HUES48 (cell line): ENCODE measurements around the gene DAP.
"Not testable (repeated sequence)": the region's sequence is repeated elsewhere in the genome, so short reads cannot be mapped to it uniquely, and the experiment has no call there.

Experiments
- H3K27ac ChIP-seq: one replicate; pipeline ENCODE4 v1.7.0; 2013; ENCODE audit warnings: low read depth, low read length, inconsistent platforms
- H3K27me3 ChIP-seq: 2 replicates; pipeline ENCODE4 v1.6.1; 2013; ENCODE audit warnings: mild to moderate bottlenecking, low read length; ENCODE audit not compliant: control insufficient read depth, insufficient read depth
- H3K36me3 ChIP-seq: 2 replicates; pipeline ENCODE4 v1.6.1; 2013; ENCODE audit warnings: low read length; ENCODE audit not compliant: control insufficient read depth, insufficient read depth
- H3K4me1 ChIP-seq: 2 replicates; pipeline ENCODE4 v1.6.1; 2013; ENCODE audit warnings: mild to moderate bottlenecking, low read length; ENCODE audit not compliant: control insufficient read depth, insufficient read depth
- H3K4me3 ChIP-seq: 2 replicates; pipeline ENCODE4 v1.5.1; 2013; ENCODE audit warnings: mild to moderate bottlenecking, low read depth, low read length
- H3K9ac ChIP-seq: 2 replicates; pipeline ENCODE4 v1.6.1; 2013; ENCODE audit warnings: mild to moderate bottlenecking, low read depth, low read length, moderate library complexity
- H3K9me3 ChIP-seq: 2 replicates; pipeline ENCODE4 v1.6.1; 2013; ENCODE audit warnings: low read length; ENCODE audit not compliant: control insufficient read depth, insufficient read depth

Gene DAP

DNA sequence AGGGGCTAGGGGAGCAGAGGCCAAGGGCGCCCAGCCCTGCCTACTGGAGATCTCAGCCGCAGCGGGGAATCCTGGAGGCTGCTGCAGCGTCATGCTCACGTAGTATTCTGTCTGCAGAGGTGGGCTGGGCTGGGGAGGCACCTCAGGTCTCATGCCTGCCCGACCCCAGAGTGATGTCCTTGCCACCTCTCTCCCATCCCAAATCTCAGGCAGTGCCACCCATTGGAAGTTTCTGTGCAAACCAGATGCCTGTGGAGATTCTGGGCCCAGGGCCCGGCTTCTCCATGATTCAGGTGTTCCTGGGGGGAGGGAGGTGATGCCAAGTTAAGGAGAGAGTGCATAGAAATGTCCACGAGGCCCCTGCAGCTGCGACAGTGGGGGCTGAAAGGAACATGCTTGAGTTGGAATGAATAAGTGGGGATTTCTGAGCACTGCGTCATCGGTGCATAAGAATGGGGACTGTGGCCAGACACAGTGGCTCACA is 125.1 kb downstream of the DAP start:
- Histone ChIP-seq H3K27ac (peak overlapping the region; percentile 77), H3K9ac (no peak overlapping the region), H3K36me3 (no peaks in the 10 kb centered on the region), H3K9me3 (no peaks in the 10 kb centered on the region), H3K27me3 (no peaks in the 10 kb centered on the region), H3K4me1 (peaks cover 41% of the 10 kb centered on the region), H3K4me3 (no peak overlapping the region)

DNA sequence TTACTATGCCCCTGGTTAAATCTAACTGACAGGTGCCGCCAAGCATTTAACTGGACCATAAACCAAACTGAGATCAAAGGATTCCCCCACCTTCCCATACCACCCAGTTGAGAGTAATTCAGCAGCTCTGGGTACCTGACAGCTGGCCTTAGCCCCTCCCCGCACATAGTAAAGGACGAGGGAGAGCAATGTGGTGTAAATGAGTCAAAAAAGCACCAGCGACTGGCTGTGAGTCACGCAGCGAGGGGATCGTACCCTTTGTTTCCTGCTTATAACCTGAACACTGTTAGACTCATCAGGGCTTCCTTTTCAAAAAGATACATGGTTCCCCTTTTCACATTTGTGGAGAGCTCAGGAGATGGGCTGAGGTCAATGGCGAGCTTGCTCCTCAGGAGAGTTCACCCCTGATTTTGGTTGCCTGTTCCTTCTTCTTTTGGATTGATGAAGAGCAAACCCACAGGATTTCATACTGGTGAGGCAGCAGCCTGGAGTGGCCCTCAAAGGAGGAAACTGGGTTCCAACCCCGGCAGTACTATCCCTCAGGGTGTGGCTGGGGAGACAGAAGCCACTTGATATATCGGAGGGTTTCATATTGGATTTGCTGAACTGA is 125.7 kb downstream of the DAP start:
- Histone ChIP-seq H3K36me3 (no peaks in the 10 kb centered on the region), H3K9me3 (no peaks in the 10 kb centered on the region), H3K4me3 (no peak overlapping the region), H3K27ac (peak overlapping the region; percentile 77), H3K9ac (no peak overlapping the region), H3K4me1 (peaks cover 41% of the 10 kb centered on the region), H3K27me3 (no peaks in the 10 kb centered on the region)

GRCh38 chr5:10634562-10634961 is 126.5 kb downstream of the DAP start:
- H3K4me1 ChIP-seq: peaks cover 41% of the 10 kb centered on the region
- no peaks in the 10 kb centered on the region for H3K27me3 ChIP-seq
- no peak overlapping the region for H3K27ac ChIP-seq
- H3K4me3 ChIP-seq: no peak overlapping the region
- H3K9me3 ChIP-seq: no peaks in the 10 kb centered on the region
- no peaks in the 10 kb centered on the region for H3K36me3 ChIP-seq
- H3K9ac ChIP-seq: no peak overlapping the region

DNA sequence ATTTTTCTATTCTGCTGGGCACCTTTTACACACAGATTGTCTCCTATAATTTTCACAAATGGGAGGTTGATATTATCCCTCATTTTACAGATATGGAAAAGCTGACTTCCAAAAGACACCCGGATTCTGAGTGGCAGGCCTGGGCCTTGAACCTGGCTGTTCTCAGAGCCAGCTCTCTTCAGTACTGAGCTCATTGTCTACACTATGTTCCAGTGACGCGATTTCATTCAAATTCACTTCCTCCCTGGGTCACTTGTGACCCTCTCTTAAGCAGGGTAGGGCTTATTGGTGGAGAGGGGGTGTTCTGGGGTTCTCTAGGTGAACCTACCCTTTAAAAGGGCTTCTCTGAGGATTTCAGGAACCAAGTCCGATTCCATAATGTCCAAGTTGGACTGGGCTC is 127.0 kb downstream of the DAP start:
- Histone ChIP-seq H3K4me3 (no peak overlapping the region), H3K27ac (no peak overlapping the region), H3K9me3 (no peaks in the 10 kb centered on the region), H3K36me3 (no peaks in the 10 kb centered on the region), H3K27me3 (no peaks in the 10 kb centered on the region), H3K9ac (no peak overlapping the region), H3K4me1 (peaks cover 41% of the 10 kb centered on the region)

DNA sequence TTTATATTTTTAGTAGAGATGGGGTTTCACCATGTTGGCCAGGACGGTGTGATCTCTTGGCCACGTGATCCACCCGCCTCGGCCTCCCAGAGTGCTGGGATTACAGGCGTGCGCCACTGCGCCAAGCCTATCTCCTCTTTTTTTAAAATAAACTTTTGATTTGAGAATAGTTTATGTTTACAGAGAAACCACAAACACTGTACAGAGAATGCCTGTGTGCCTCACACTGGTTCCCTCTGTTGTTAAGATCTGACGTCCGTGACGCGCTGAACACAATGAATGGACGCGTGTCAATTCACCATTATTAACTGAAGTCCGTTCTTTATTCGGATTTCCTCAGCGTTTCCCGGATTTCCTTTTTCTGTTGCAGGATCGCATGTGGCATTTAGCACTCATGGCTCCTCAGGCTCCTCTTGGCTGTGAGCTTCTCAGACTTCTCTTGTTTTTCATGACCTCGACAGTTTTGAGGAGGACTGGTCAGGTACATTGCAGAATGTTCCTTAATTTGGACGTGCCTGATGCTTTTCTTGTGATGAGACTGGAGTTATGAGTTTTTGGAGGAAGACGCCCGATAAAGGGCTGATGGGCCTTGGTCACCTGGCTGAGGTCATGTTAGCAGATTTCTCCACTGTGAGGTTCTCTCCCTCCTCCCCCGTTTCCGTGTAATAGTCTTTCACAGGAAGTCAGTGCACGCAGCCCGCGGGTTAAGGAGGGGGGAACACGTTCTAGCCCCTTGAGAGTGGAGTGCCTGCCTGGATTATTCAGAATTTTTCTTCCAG is 127.6 kb downstream of the DAP start:
- no peaks in the 10 kb centered on the region for H3K36me3 ChIP-seq
- H3K9me3 ChIP-seq: no peaks in the 10 kb centered on the region
- no peaks in the 10 kb centered on the region for H3K27me3 ChIP-seq
- H3K27ac ChIP-seq: no peak overlapping the region
- no peak overlapping the region for H3K9ac ChIP-seq
- H3K4me3 ChIP-seq: no peak overlapping the region
- H3K4me1 ChIP-seq: peaks cover 38% of the 10 kb centered on the region

GRCh38 chr5:10632110-10632761 is 128.8 kb downstream of the DAP start:
- Histone ChIP-seq H3K36me3 (no peaks in the 10 kb centered on the region), H3K9ac (no peak overlapping the region), H3K27ac (peak overlapping the region; percentile 59), H3K4me3 (no peak overlapping the region), H3K9me3 (no peaks in the 10 kb centered on the region), H3K4me1 (peaks cover 31% of the 10 kb centered on the region), H3K27me3 (no peaks in the 10 kb centered on the region)

DNA sequence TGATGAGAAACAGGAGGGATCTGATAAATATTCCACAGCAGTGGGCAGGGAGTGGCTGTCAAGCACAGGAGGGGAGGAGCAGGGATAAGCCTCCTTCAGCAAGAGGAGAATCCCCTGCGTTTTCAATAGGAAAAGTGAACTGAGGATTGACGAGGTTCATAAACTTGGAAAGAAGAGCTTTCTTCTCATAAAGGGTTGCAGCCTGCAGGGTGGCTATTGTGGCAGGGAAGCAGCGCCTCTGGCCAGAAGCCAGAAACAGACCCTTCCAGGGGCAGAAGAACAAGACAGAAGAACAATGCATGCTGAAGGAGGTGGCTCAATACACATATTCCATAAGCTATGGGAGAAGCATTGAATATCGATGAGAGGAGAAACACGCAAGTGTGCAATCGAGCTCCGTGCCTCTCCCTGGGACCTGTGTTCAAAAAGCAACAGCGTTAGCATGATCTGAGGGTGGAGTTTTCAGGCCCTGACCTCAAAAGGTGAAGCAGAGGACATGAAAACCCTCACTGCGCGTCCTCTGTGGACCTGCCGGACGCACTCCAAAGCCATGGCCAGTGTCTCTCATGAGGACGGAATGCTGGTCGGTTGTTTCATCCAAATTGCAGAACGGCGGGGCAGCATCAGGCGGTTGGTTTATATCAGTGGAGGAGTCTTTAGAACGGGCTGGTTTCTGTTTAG is 129.6 kb downstream of the DAP start:
- Histone ChIP-seq H3K27me3 (no peaks in the 10 kb centered on the region), H3K9me3 (no peaks in the 10 kb centered on the region), H3K36me3 (no peaks in the 10 kb centered on the region), H3K4me3 (no peak overlapping the region), H3K4me1 (peaks cover 31% of the 10 kb centered on the region), H3K9ac (no peak overlapping the region), H3K27ac (peak overlapping the region; percentile 59)

GRCh38 chr5:10630744-10631143 is 130.3 kb downstream of the DAP start:
- H3K4me3 ChIP-seq, H3K9ac ChIP-seq, H3K9me3 ChIP-seq, H3K27ac ChIP-seq, H3K27me3 ChIP-seq, H3K36me3 ChIP-seq: not testable (repeated sequence)
- H3K4me1 ChIP-seq: peaks cover 26% of the 10 kb centered on the region

DNA sequence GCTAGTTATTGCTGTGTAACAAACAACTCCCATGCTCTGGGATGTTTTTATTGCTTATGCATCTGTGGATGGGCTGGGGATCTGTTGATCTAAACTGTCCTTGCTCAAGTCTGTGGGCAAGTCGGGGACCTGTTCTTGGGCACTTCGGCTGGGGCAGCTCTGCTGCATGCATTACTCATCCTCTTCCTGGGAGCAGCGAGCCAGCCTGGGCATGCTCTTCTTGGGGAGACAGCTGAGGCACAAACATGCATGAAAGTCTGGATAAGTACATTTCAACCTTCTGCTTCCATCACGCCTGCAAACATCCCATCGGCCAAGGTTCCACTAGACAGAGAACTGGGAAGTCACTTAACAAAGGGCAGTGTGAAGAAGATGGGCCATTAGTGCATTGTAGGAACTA is 130.9 kb downstream of the DAP start:
- Histone ChIP-seq H3K27me3 (no peaks in the 10 kb centered on the region), H3K36me3 (no peaks in the 10 kb centered on the region), H3K4me1 (peaks cover 20% of the 10 kb centered on the region), H3K4me3 (no peak overlapping the region), H3K27ac (no peak overlapping the region), H3K9me3 (no peaks in the 10 kb centered on the region), H3K9ac (no peak overlapping the region)

DNA sequence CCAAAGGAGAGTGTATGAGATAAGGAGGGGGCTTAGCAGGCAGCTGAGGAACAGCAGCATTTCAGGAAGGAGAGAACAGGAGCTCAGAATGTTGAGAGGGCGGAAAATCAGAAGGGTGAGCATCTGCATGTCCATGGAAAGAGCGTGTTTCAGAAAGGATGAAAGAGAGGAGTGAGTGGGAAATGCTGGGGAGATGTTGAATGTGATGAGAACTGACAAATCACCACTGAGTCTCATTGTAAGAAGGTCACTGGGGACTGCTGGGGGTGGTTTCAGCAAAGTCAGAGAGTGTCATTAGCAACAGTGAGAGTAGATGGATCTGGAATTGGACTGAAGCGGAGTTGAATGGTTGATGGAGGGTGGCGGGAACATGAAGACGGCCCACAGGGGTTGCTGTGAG is 131.4 kb downstream of the DAP start:
- H3K27me3 ChIP-seq: no peaks in the 10 kb centered on the region
- H3K4me3 ChIP-seq: no peak overlapping the region
- no peaks in the 10 kb centered on the region for H3K9me3 ChIP-seq
- H3K27ac ChIP-seq: no peak overlapping the region
- no peak overlapping the region for H3K9ac ChIP-seq
- no peaks in the 10 kb centered on the region for H3K36me3 ChIP-seq
- peaks cover 18% of the 10 kb centered on the region for H3K4me1 ChIP-seq
